Breast epithelium (tissue), 4 donors: ENCODE measurements around the gene FITM1. TPM values are rescaled to one million over a fixed set of nuclear protein-coding genes. Genes with fewer than 3 reads are reported as not detected.

ENCODE experiments used
- DNase-seq, 2 donors: peaks; one replicate each; pipeline ENCODE4 v3.0.0-alpha.2; 2019; ENCODE audit warnings: low spot score in 2 of 2
- H3K27ac ChIP-seq, 2 donors: fragments of 200-600 bp; sonication (generic) in 1 of 2; one replicate each; pipeline ENCODE4 v1.5.1; 2016 to 2019; ENCODE audit warnings: mild to moderate bottlenecking in 1 of 2
- H3K27me3 ChIP-seq, 2 donors: fragments of 200-600 bp; sonication (generic) in 1 of 2; one replicate each; pipeline versions ENCODE4 v1.5.1 to v1.6.0; 2017 to 2019; ENCODE audit warnings: control low read depth in 1 of 2, mild to moderate bottlenecking in 1 of 2
- H3K36me3 ChIP-seq: fragments of 200-600 bp; one replicate; pipeline ENCODE4 v1.5.1; 2019
- H3K4me1 ChIP-seq, 2 donors: fragments of 200-600 bp; sonication (generic); one replicate each; pipeline ENCODE4 v1.5.1; 2016 to 2019; ENCODE audit warnings: control low read depth in 1 of 2
- H3K4me3 ChIP-seq, 3 donors: fragments of 200-600 bp; sonication (generic); 1 replicate in 2 of 3; 2 replicates in 1 of 3; pipeline ENCODE4 v1.5.1; 2016 to 2019; ENCODE audit warnings: mild to moderate bottlenecking in 3 of 3, moderate library complexity in 2 of 3
- H3K9me3 ChIP-seq, 2 donors: fragments of 200-600 bp; sonication (generic) in 1 of 2; one replicate each; pipeline ENCODE4 v1.5.1; 2016 to 2019; ENCODE audit warnings: control low read depth in 1 of 2
- CTCF ChIP-seq, 3 donors: fragments of 450-650 bp; IDR thresholded peaks; one replicate each; pipeline ENCODE4 v1.5.1; 2016 to 2017; ENCODE audit warnings: antibody characterized with exemption in 3 of 3, mild to moderate bottlenecking in 3 of 3, moderate library complexity in 3 of 3
- POLR2A ChIP-seq: fragments of 450-650 bp; IDR thresholded peaks from one replicate; pipeline ENCODE4 v1.6.1; 2016; ENCODE audit warnings: antibody characterized with exemption, mild to moderate bottlenecking, moderate library complexity
- POLR2AphosphoS5 ChIP-seq, 3 donors: sonication (generic); formaldehyde crosslinking; IDR thresholded peaks; one replicate each; pipeline ENCODE4 v1.6.1; 2017; ENCODE audit warnings: antibody characterized with exemption in 3 of 3
- intact Hi-C: fragments of 100-400 bp; cut with DNase I; formaldehyde crosslinking; loops from one replicate; pipeline ENCODE4 v1.15.1; 2023; ENCODE audit warnings: low total_unique reads
- total RNA-seq, 3 donors: library from RNA; depleted of rRNA; stranded (reverse); fragments of >200 nt; gene quantifications; one replicate each; pipeline ENCODE4 v1.1.0, GENCODE V29; 2016

The FITM1 gene
- total RNA-seq, 3 donors from 2014 or later: 1.2 to 2.6 (median 1.6) TPM

- Histone ChIP-seq H3K36me3 (no peaks in the 10 kb centered on the region), H3K27me3 (no peaks in the 10 kb centered on the region), H3K9me3 (no peaks in the 10 kb centered on the region), H3K4me3 (peak within 1 kb of the TSS; percentile 91 to 98 (median 93)), H3K27ac (peak within 1 kb of the TSS; percentile 95 to 99), H3K4me1 (peaks cover 0 to 4% of the 10 kb centered on the region in 2 donors)
- intact Hi-C loops: no loop called here
- DNase-seq: peak; percentile 91 to 94
- TF ChIP-seq POLR2A (peak; percentile 29), CTCF (IDR thresholded peaks at IDR 0.05) (peak in 2 of 3 donors; percentile 10 to 21), POLR2AphosphoS5 (IDR thresholded peaks at IDR 0.05) (peak in 2 of 3 donors; percentile 18 to 41)
Measured at GRCh38 chr14:24093901-24094840, 36.3 kb upstream of the FITM1 start, which contains the start of gene PCK2. Gene PCK2 (plus strand): TSS chr14:24094311. CDS start chr14:24094406, 95 bp downstream.

GRCh38 chr14:24094841-24095270 is 35.6 kb upstream of the FITM1 start:
- Histone ChIP-seq H3K36me3 (no peaks in the 10 kb centered on the region), H3K4me1 (peaks cover 0 to 4% of the 10 kb centered on the region in 2 donors), H3K27ac (peak overlapping the region; percentile 95 to 99), H3K9me3 (no peaks in the 10 kb centered on the region), H3K27me3 (no peaks in the 10 kb centered on the region), H3K4me3 (peak overlapping the region; percentile 91 to 98 (median 93))
- TF ChIP-seq CTCF (IDR thresholded peaks at IDR 0.05): no peak
- TF ChIP-seq POLR2A: no peak
- TF ChIP-seq POLR2AphosphoS5 (IDR thresholded peaks at IDR 0.05): no peak
- intact Hi-C loops: no loop called here
- no peak for DNase-seq

- peak overlapping the region; percentile 95 to 99 for H3K27ac ChIP-seq
- peak overlapping the region; percentile 91 to 98 (median 93) for H3K4me3 ChIP-seq
- no peaks in the 10 kb centered on the region for H3K27me3 ChIP-seq
- intact Hi-C loops: no loop called here
- H3K36me3 ChIP-seq: no peaks in the 10 kb centered on the region
- H3K4me1 ChIP-seq: peaks cover 0 to 4% of the 10 kb centered on the region in 2 donors
- DNase-seq: no peak
- H3K9me3 ChIP-seq: no peaks in the 10 kb centered on the region
- TF ChIP-seq CTCF (IDR thresholded peaks at IDR 0.05) (no peak), POLR2A (no peak), POLR2AphosphoS5 (IDR thresholded peaks at IDR 0.05) (no peak)
Measured at GRCh38 chr14:24095271-24096068, 35.0 kb upstream of the FITM1 start.

GRCh38 chr14:24096545-24097181 is 33.8 kb upstream of the FITM1 start:
- H3K27ac ChIP-seq: no peak overlapping the region
- TF ChIP-seq POLR2AphosphoS5 (IDR thresholded peaks at IDR 0.05): no peak
- no peak for TF ChIP-seq CTCF (IDR thresholded peaks at IDR 0.05)
- TF ChIP-seq POLR2A: no peak
- H3K4me1 ChIP-seq: peaks cover 0 to 4% of the 10 kb centered on the region in 2 donors
- no peaks in the 10 kb centered on the region for H3K36me3 ChIP-seq
- no peaks in the 10 kb centered on the region for H3K9me3 ChIP-seq
- no peaks in the 10 kb centered on the region for H3K27me3 ChIP-seq
- intact Hi-C loops: no loop called here
- no peak for DNase-seq
- H3K4me3 ChIP-seq: no peak overlapping the region
